Occipital lobe (tissue), 2 donors: ENCODE data around the gene PIGQ. TPM values are rescaled to one million over a fixed set of nuclear protein-coding genes. Genes with fewer than 3 reads are reported as not detected.

ENCODE experiments used
- DNase-seq: peaks from one replicate; lab custom pipeline; 2025; lab: John Stamatoyannopoulos, UW
- total RNA-seq: library from RNA; depleted of rRNA; stranded (reverse); fragments of >200 nt; gene quantifications from one replicate; pipeline ENCODE4 v1.2.3, GENCODE V29; 2014

PIGQ gene
- total RNA-seq, 1 donor from 2014 or later = 18.1 TPM

- no peak for DNase-seq
These were observed 2.2 kb upstream of the PIGQ start for GRCh38 chr16:567373-568256.

- no peak for DNase-seq
These were observed 1.1 kb upstream of the PIGQ start for GRCh38 chr16:568401-569258.

GRCh38 chr16:572865-573650 is 3.3 kb downstream of the PIGQ start:
- DNase-seq = no peak

- DNase-seq = no peak
These were observed 4.4 kb downstream of the PIGQ start for GRCh38 chr16:574021-574760.

GRCh38 chr16:575354-576196 is 5.8 kb downstream of the PIGQ start:
- no peak for DNase-seq

- DNase-seq = no peak
These were observed 6.5 kb downstream of the PIGQ start for GRCh38 chr16:576197-576822.

GRCh38 chr16:576823-577201 is 7.0 kb downstream of the PIGQ start:
- no peak for DNase-seq

GRCh38 chr16:577796-578195 is 8.0 kb downstream of the PIGQ start:
- DNase-seq = no peak

GRCh38 chr16:578232-578869 is 8.6 kb downstream of the PIGQ start:
- no peak for DNase-seq

- DNase-seq = no peak
These were observed 9.2 kb downstream of the PIGQ start for GRCh38 chr16:578870-579405.

GRCh38 chr16:580141-580945 is 10.6 kb downstream of the PIGQ start:
- no peak for DNase-seq

- DNase-seq = no peak
These were observed 11.3 kb downstream of the PIGQ start for GRCh38 chr16:580946-581498.

GRCh38 chr16:582218-582613 is 12.4 kb downstream of the PIGQ start:
- no peak for DNase-seq

- peak; percentile 32 for DNase-seq
These were observed 13.0 kb downstream of the PIGQ start for GRCh38 chr16:582614-583331.

GRCh38 chr16:583470-583814 is 13.7 kb downstream of the PIGQ start:
- no peak for DNase-seq

GRCh38 chr16:583815-584591 is 14.2 kb downstream of the PIGQ start:
- DNase-seq = peak; percentile 53
